GM18526 (cell line): ENCODE results near the gene SLC44A4.

ENCODE experiments used
- POLR2A ChIP-seq: IDR thresholded peaks from 3 replicates; pipeline ENCODE4 v1.6.1; 2011; ENCODE audit not compliant: insufficient read length; ENCODE audit errors: extremely low read depth

The SLC44A4 gene

GRCh38 chr6:31822036-31822821 is 56.6 kb downstream of the SLC44A4 start:
- TF ChIP-seq POLR2A = no peak

- peak; percentile 72 for TF ChIP-seq POLR2A
Measured at GRCh38 chr6:31821301-31822035, 57.3 kb downstream of the SLC44A4 start.

GRCh38 chr6:31819871-31820299 is 58.9 kb downstream of the SLC44A4 start:
- no peak for TF ChIP-seq POLR2A

GRCh38 chr6:31815025-31815838 is 63.6 kb downstream of the SLC44A4 start, which contains the start of the genes HSPA1A and HSPA1L:
Gene HSPA1A, plus strand, starts transcription at chr6:31815543. Its CDS starts 214 bp downstream, at chr6:31815757.
Gene HSPA1L, minus strand, starts transcription at chr6:31815283. Its CDS starts 3,311 bp downstream, at chr6:31811972.
- TF ChIP-seq POLR2A = peak; percentile 80

GRCh38 chr6:31814677-31815024 is 64.1 kb downstream of the SLC44A4 start:
- TF ChIP-seq POLR2A = no peak

- TF ChIP-seq POLR2A = no peak
Measured at GRCh38 chr6:31813465-31813849, 65.3 kb downstream of the SLC44A4 start.
